C4-2B (cell line): ENCODE measurements around the gene KRT9.
"Not testable (repeated sequence)": the region's sequence is repeated elsewhere in the genome, so short reads cannot be mapped to it uniquely, and the experiment has no call there.

Experiments
- H3K27ac ChIP-seq: fragments of 450-650 bp; 2 replicates; pipeline ENCODE4 v1.5.1; 2017
- CTCF ChIP-seq: fragments of 450-650 bp; conservative IDR thresholded peaks from 2 replicates; pipeline ENCODE4 v1.5.1; 2017; ENCODE audit warnings: mild to moderate bottlenecking
- ZFX ChIP-seq: fragments of 450-650 bp; IDR thresholded peaks from 2 replicates; pipeline ENCODE4 v1.6.1; 2017

Gene KRT9, protein sequence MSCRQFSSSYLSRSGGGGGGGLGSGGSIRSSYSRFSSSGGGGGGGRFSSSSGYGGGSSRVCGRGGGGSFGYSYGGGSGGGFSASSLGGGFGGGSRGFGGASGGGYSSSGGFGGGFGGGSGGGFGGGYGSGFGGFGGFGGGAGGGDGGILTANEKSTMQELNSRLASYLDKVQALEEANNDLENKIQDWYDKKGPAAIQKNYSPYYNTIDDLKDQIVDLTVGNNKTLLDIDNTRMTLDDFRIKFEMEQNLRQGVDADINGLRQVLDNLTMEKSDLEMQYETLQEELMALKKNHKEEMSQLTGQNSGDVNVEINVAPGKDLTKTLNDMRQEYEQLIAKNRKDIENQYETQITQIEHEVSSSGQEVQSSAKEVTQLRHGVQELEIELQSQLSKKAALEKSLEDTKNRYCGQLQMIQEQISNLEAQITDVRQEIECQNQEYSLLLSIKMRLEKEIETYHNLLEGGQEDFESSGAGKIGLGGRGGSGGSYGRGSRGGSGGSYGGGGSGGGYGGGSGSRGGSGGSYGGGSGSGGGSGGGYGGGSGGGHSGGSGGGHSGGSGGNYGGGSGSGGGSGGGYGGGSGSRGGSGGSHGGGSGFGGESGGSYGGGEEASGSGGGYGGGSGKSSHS

GRCh38 chr17:41571561-41572434 lies at the start of gene KRT9:
Gene KRT9, minus strand, starts transcription at chr17:41572059. Its CDS starts 67 bp downstream, at chr17:41571992.
- TF ChIP-seq ZFX = no peak
- TF ChIP-seq CTCF = no peak
- no peak within 1 kb of the TSS for H3K27ac ChIP-seq

GRCh38 chr17:41621435-41621817 lies 49.6 kb upstream of the KRT9 start:
- not testable (repeated sequence) for H3K27ac ChIP-seq

DNA sequence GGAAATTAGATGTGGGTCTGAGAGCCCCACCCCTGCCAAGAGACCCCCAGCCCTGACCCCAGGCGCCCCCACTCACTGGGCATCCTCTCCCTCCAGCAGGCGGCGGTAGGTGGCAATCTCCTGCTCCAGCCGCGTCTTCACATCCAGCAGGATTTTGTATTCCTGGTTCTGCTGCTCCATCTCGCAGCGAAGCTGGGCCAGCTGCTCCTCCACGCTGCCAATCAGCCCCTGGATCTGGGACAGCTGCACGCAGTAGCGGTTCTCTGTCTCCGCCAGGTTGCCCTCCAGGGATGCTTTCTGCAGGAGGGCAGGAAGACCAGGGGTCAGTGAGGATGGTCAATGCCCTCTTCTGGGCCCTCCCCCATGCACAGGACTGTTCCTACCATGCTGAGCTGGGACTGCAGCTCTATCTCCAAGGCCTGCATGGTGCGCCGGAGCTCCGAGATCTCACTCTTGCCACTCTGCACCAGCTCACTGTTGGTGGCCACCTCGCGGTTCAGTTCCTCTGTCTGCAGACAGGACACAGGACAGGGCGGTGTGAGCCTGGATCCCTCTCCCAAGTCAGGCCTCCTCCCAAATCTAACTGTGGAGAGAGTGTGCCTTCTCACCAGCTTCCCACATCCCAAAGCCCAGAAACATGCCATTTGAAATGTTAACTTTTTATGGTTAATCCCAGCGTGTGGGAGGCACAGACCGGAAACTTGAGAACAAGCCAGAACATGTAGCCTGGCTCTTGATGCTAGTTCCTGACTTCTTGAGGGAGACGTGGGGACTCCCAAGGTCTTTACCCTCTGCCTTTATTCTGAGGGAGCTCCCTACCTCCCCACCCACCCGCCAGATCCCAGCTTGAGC lies 49.0 kb upstream of the KRT9 start:
- TF ChIP-seq CTCF = no peak
- TF ChIP-seq ZFX = no peak
- H3K27ac ChIP-seq = no peak overlapping the region

GRCh38 chr17:41619927-41620582 lies 48.2 kb upstream of the KRT9 start:
- not testable (repeated sequence) for H3K27ac ChIP-seq

GRCh38 chr17:41619036-41619926 lies 47.4 kb upstream of the KRT9 start:
- H3K27ac ChIP-seq = no peak overlapping the region
- TF ChIP-seq CTCF (no peak), ZFX (no peak)

DNA sequence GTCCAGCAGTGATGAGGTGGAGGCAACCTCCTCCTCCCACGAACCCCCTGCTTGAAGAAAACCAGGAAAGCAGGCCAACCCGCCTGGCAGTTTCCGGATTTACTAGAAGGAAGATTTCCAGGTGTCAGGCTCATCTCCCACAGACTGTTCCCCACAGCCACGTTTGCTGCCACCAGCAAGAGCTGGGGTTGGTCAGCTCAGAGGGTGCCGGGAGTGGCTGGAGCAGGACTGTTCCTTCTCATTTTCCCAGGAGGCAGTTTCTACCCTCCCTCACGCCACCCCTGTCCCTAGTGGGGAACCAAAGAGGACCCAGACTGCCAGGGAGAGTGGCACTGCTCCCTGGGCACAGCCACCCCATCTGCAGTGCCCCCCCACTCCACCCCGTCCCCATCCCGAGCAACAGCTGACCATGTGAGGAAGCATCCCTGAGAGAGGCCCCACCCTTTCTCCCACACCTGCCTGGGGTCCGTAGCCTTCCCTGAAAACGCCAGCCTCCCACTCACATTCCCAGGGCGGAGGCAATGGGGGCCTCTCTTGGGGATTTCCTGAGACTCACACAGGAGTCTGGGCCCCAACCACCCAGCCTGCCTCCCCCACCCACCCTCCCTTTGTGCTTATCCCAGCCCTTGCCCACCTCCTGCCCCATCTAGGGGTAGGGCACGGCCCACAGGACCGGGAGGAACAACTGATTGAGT lies 46.6 kb upstream of the KRT9 start:
- no peak for TF ChIP-seq ZFX
- TF ChIP-seq CTCF = no peak
- H3K27ac ChIP-seq = no peak overlapping the region

- TF ChIP-seq CTCF (no peak), ZFX (no peak)
- H3K27ac ChIP-seq = no peak overlapping the region
Observed at GRCh38 chr17:41617698-41618097, 45.8 kb upstream of the KRT9 start.
